ENCODE measurements around the gene TWIST1. TPM values are rescaled to one million over a fixed set of nuclear protein-coding genes. Genes with fewer than 3 reads are reported as not detected.

The TWIST1 gene
- polyA plus RNA-seq, 12 donors: 4.0 to 70.4 (median 8.8) TPM; not detected in 1

- no peak for DNase-seq
Measured at GRCh38 chr7:19116121-19117090, 1.0 kb downstream of the TWIST1 start.

- no peak for DNase-seq
Measured at GRCh38 chr7:19114551-19114855, 2.9 kb downstream of the TWIST1 start.

GRCh38 chr7:19113855-19114550, 3.4 kb downstream of the TWIST1 start:
- DNase-seq: no peak

GRCh38 chr7:19113002-19113350, 4.5 kb downstream of the TWIST1 start:
- no peak for DNase-seq

GRCh38 chr7:19112274-19113001, 5.0 kb downstream of the TWIST1 start:
- DNase-seq: no peak

GRCh38 chr7:19111474-19112273, 5.8 kb downstream of the TWIST1 start:
- no peak for DNase-seq

GRCh38 chr7:19110776-19111175, 6.7 kb downstream of the TWIST1 start:
- no peak for DNase-seq

GRCh38 chr7:19110026-19110730, 7.3 kb downstream of the TWIST1 start:
- no peak for DNase-seq

- no peak for DNase-seq
Measured at GRCh38 chr7:19109000-19109946, 8.2 kb downstream of the TWIST1 start.

GRCh38 chr7:19107356-19108146, 9.9 kb downstream of the TWIST1 start:
- DNase-seq: peak; percentile 78

GRCh38 chr7:19107081-19107355, 10.4 kb downstream of the TWIST1 start:
- DNase-seq: no peak

- DNase-seq: no peak
Measured at GRCh38 chr7:19106241-19107080, 11.0 kb downstream of the TWIST1 start.

GRCh38 chr7:19105546-19105945, 11.9 kb downstream of the TWIST1 start:
- no peak for DNase-seq

- no peak for DNase-seq
Measured at GRCh38 chr7:19104811-19105210, 12.6 kb downstream of the TWIST1 start.

GRCh38 chr7:19102884-19103283, 14.6 kb downstream of the TWIST1 start:
- DNase-seq: no peak

GRCh38 chr7:19101909-19102308, 15.5 kb downstream of the TWIST1 start:
- DNase-seq: no peak

GRCh38 chr7:19101472-19101871, 16.0 kb downstream of the TWIST1 start:
- no peak for DNase-seq

- no peak for DNase-seq
Measured at GRCh38 chr7:19099924-19100323, 17.5 kb downstream of the TWIST1 start.

Data from muscle of arm (tissue), 12 donors.